Osteocyte (in vitro differentiated cells): ENCODE measurements around the gene RPL14. TPM values are rescaled to one million over a fixed set of nuclear protein-coding genes. Genes with fewer than 3 reads are reported as not detected.

ENCODE experiments used
- DNase-seq: peaks from one replicate; pipeline ENCODE4 v3.0.0; 2021; ENCODE audit warnings: mixed read lengths; ENCODE audit not compliant: unreplicated experiment; ENCODE audit errors: extremely low spot score
- H3K27ac Mint-ChIP-seq: one replicate; pipeline ENCODE4 v1.8.0; 2021; ENCODE audit warnings: mild to moderate bottlenecking, mixed read lengths; ENCODE audit not compliant: unreplicated experiment
- H3K27me3 Mint-ChIP-seq: one replicate; pipeline ENCODE4 v1.8.0; 2021; ENCODE audit warnings: mixed read lengths; ENCODE audit not compliant: unreplicated experiment
- H3K36me3 Mint-ChIP-seq: one replicate; pipeline ENCODE4 v1.8.0; 2021; ENCODE audit warnings: mixed read lengths; ENCODE audit not compliant: unreplicated experiment
- H3K4me1 Mint-ChIP-seq: one replicate; pipeline ENCODE4 v1.8.0; 2021; ENCODE audit warnings: mixed read lengths; ENCODE audit not compliant: unreplicated experiment
- H3K4me3 Mint-ChIP-seq: one replicate; pipeline ENCODE4 v1.8.0; 2021; ENCODE audit warnings: mild to moderate bottlenecking, moderate library complexity, mixed read lengths; ENCODE audit not compliant: unreplicated experiment
- H3K9me3 Mint-ChIP-seq: one replicate; pipeline ENCODE4 v1.8.0; 2021; ENCODE audit warnings: mixed read lengths; ENCODE audit not compliant: unreplicated experiment
- CTCF ChIP-seq: fragments of 200-600 bp; sonication (generic); IDR thresholded peaks from 2 replicates; pipeline ENCODE4 v1.5.0; 2021; ENCODE audit warnings: antibody characterized with exemption, mild to moderate bottlenecking, moderate library complexity
- total RNA-seq: library from RNA; stranded (reverse); gene quantifications from 2 replicates; pipeline ENCODE4 v1.2.1, GENCODE V29; 2021

RPL14 gene
- total RNA-seq, 1 donor from 2014 or later, result 1,629 TPM

GRCh38 chr3:40502034-40502433 lies 44.9 kb downstream of the RPL14 start:
- H3K36me3 Mint-ChIP-seq, result no peaks in the 10 kb centered on the region
- no peak for DNase-seq
- TF ChIP-seq CTCF, result no peak
- H3K27ac Mint-ChIP-seq, result no peak overlapping the region
- no peak overlapping the region for H3K4me3 Mint-ChIP-seq
- no peaks in the 10 kb centered on the region for H3K9me3 Mint-ChIP-seq
- no peaks in the 10 kb centered on the region for H3K27me3 Mint-ChIP-seq
- H3K4me1 Mint-ChIP-seq, result peaks cover 19% of the 10 kb centered on the region

DNA sequence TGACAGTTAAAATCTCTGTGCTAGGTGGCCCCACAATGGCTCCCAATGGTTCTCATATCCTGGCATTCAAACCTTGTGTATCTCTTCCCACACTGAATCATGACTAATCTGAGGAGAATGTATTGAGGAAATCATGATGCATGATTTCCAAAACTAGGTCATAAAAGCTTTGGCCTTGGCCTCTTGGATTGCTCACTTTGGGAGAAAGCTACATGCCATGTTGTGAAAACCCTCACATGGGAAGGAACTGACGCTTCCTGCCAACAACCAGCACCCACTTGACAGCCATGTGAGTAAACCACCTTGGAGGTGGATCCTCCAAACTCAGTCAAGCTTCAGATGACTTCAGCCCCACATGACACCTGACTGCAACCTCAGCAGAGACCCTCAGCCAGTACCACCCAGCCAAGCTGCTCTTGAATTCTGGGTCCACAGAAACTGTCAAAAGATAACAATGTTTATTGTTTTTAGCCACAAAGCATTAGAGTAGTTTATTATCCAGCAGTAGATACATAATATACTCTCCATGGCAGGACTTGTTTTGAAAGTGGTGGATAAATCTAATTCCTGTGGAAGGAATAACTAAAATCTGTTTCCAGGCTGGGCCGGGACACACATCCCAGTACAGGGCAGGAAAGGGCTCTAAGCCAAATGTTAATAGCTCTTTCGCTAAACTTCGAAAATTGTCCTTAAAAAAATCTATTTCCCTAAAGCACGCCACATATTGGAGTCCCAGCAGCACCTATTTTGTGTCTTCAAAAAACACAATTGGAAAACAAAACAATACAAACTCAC lies 47.7 kb downstream of the RPL14 start:
- Mint-ChIP-seq H3K27ac (peak overlapping the region; percentile 81), H3K4me3 (peak overlapping the region; percentile 93), H3K4me1 (peaks cover 19% of the 10 kb centered on the region), H3K27me3 (no peaks in the 10 kb centered on the region), H3K36me3 (peaks cover 11% of the 10 kb centered on the region), H3K9me3 (no peaks in the 10 kb centered on the region)
- DNase-seq, result no peak
- TF ChIP-seq CTCF, result no peak

- peak; percentile 90 for DNase-seq
- TF ChIP-seq CTCF, result peak; percentile 45
- Mint-ChIP-seq H3K27me3 (no peaks in the 10 kb centered on the region), H3K4me3 (peak within 1 kb of the TSS; percentile 93), H3K27ac (peak within 1 kb of the TSS; percentile 81), H3K9me3 (no peaks in the 10 kb centered on the region), H3K36me3 (peaks cover 21% of the 10 kb centered on the region), H3K4me1 (peaks cover 19% of the 10 kb centered on the region)
Observed at GRCh38 chr3:40505599-40506462, 48.7 kb downstream of the RPL14 start, which contains the start of gene ZNF620. ZNF620 (plus strand) TSS chr3:40506039; CDS start chr3:40506353, 314 bp downstream.

DNA sequence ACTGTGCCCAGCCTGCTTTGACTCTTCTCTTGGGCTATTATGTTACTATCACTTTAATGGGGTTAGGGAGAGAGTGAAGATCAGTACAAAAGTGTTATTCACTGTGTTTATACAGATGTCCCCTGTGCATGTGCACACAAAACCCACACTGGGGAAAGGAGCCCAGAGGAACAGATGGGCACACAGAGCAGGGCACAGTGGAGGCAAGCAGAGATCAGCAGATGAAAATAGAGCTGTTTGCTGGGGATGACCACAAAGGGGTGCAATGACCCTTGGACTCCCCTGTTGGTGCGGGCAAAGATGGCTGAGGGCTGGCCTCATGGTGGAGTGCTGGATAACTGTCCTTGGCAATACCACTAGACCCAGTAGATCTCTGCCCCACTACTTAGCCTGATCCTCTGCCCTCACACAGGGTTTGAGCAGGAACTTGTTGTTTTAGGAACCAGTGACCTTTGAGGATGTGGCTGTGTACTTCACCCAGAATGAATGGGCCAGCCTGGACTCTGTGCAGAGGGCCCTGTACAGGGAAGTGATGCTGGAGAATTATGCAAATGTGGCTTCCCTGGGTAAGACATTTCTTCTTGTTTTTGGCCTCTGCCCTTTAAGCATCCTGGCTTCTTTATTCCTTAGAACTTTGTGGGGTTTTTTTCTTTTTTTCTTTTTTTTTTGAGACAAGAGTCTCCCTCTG lies 54.0 kb downstream of the RPL14 start:
- Mint-ChIP-seq H3K4me1 (peaks cover 9% of the 10 kb centered on the region), H3K9me3 (no peaks in the 10 kb centered on the region), H3K27ac (no peak overlapping the region)

More for the DNA sequence above, 54.0 kb downstream of the RPL14 start:
- DNase-seq, result no peak
- H3K36me3 Mint-ChIP-seq, result peaks cover 31% of the 10 kb centered on the region
- no peak overlapping the region for H3K4me3 Mint-ChIP-seq
- no peak for TF ChIP-seq CTCF
- H3K27me3 Mint-ChIP-seq, result no peaks in the 10 kb centered on the region
